K562 (cell line): ENCODE measurements around the gene ZBTB32. TPM values are rescaled to one million over a fixed set of nuclear protein-coding genes. Genes with fewer than 3 reads are reported as not detected.

Experiments used
- ATAC-seq: fragments of 200-7000 bp; cut with Tn5 transposase; 3 replicates; pipeline ENCODE4 v1.9.1; 2020; ENCODE audit warnings: moderate library complexity
- BruUV-seq: library from RNA; stranded (reverse); fragments of 400-500 nt; replicated peaks from 2 replicates; lab custom pipeline; 2021; lab: Mats Ljungman, UMichigan
- CTCF ChIA-PET: fragments of 300-600 bp; formaldehyde crosslinking; extraction: SDS; loops from one replicate; lab custom pipeline; 2021; ENCODE audit warnings: low intra/inter-chr PET ratio; lab: Yijun Ruan, JAX
- POLR2A ChIA-PET: fragments of 300-600, 350-650 bp; sonication (Branson Sonifier 250); formaldehyde crosslinking; extraction: SDS; loops from one replicate; lab custom pipeline; 2021; ENCODE audit warnings: antibody characterized with exemption, inconsistent platforms; lab: Yijun Ruan, JAX
- DNase-seq, 4 experiments: peaks; one replicate each; pipeline versions ENCODE4 v3.0.0 to v3.0.0-alpha.2; 2011 to 2018; ENCODE audit warnings: low spot score in 3 of 4, mixed read lengths in 3 of 4; ENCODE audit errors: extremely low read depth in 1 of 4
- FAIRE-seq: peaks from 2 replicates; lab custom pipeline; 2011; peaks lifted over from hg19 to GRCh38; lab: Jason Lieb, UNC
- H2AFZ ChIP-seq: 2 replicates; pipeline ENCODE4 v1.6.0; 2011; ENCODE audit warnings: low read depth, low read length, control low read depth, inconsistent platforms
- H3K27ac ChIP-seq: fragments of 200-600 bp; 3 replicates; pipeline ENCODE4 v1.8.0; 2011; ENCODE audit warnings: low read depth, mild to moderate bottlenecking, control low read depth, inconsistent platforms, low read length, moderate library complexity, mixed read lengths; ENCODE audit errors: extremely low read depth
- H3K27me3 ChIP-seq, 2 experiments: fragments of 300-600 bp in 1 of 2; 2 replicates in 1 of 2; 3 replicates in 1 of 2; pipeline versions ENCODE4 v1.6.0 to v1.8.0; 2011; ENCODE audit warnings: inconsistent platforms in 2 of 2, low read length in 2 of 2, mild to moderate bottlenecking in 1 of 2, mixed read lengths in 1 of 2, moderate library complexity in 1 of 2; ENCODE audit not compliant: control insufficient read depth in 2 of 2, insufficient read depth in 2 of 2
- H3K36me3 ChIP-seq: fragments of 300-600 bp; 3 replicates; pipeline ENCODE4 v1.8.0; 2011; ENCODE audit warnings: mild to moderate bottlenecking, low read length, inconsistent platforms; ENCODE audit not compliant: control insufficient read depth, insufficient read depth
- H3K4me1 ChIP-seq, 2 experiments: fragments of 200-600 bp in 1 of 2; replicated peaks in 1 of 2; 2 replicates in 1 of 2; 3 replicates in 1 of 2; pipeline versions ENCODE4 v1.5.1 to v1.8.0; 2011; ENCODE audit warnings: inconsistent platforms in 2 of 2, low read length in 2 of 2, mild to moderate bottlenecking in 1 of 2, mixed read lengths in 1 of 2, moderate library complexity in 1 of 2; ENCODE audit not compliant: control insufficient read depth in 2 of 2, insufficient read depth in 2 of 2
- H3K4me2 ChIP-seq: 2 replicates; pipeline ENCODE4 v1.6.1; 2011; ENCODE audit warnings: low read length, control low read depth, inconsistent platforms, mixed read lengths; ENCODE audit not compliant: insufficient read depth
- H3K4me3 ChIP-seq: fragments of 200-600 bp; sonication (generic), shearing (Covaris generic); 2 replicates; pipeline ENCODE4 v1.5.1; 2016; ENCODE audit warnings: control low read depth, inconsistent platforms
- H3K79me2 ChIP-seq: fragments of 200-600 bp; 3 replicates; pipeline ENCODE4 v1.8.0; 2011; ENCODE audit warnings: low read length, inconsistent platforms; ENCODE audit not compliant: control insufficient read depth, insufficient read depth
- H3K9ac ChIP-seq, 2 experiments: 2 replicates each; pipeline versions ENCODE4 v1.6.0 to v1.6.1; 2011; ENCODE audit warnings: low read depth in 2 of 2, low read length in 2 of 2, control low read depth in 1 of 2, inconsistent platforms in 1 of 2, mild to moderate bottlenecking in 1 of 2, mixed read lengths in 1 of 2; ENCODE audit not compliant: insufficient read depth in 1 of 2
- H3K9me1 ChIP-seq: one replicate; pipeline ENCODE4 v1.6.0; 2011; ENCODE audit warnings: inconsistent platforms, mild to moderate bottlenecking, low read length, moderate library complexity; ENCODE audit not compliant: control insufficient read depth, insufficient read depth
- H3K9me3 ChIP-seq: replicated peaks from 2 replicates; pipeline ENCODE4 v1.5.1; 2011; ENCODE audit warnings: low read depth, low read length, inconsistent platforms; ENCODE audit not compliant: control insufficient read depth, insufficient read depth
- H4K20me1 ChIP-seq: replicated peaks from 2 replicates; pipeline ENCODE4 v1.6.1; 2011; ENCODE audit warnings: low read length, inconsistent platforms, mixed read lengths; ENCODE audit not compliant: control insufficient read depth, insufficient read depth
- ASH1L ChIP-seq: fragments of 450-650 bp; IDR thresholded peaks from 2 replicates; pipeline ENCODE4 v1.6.1; 2018; ENCODE audit warnings: borderline replicate concordance, mild to moderate bottlenecking, low read depth; ENCODE audit not compliant: partially characterized antibody
- BRCA1 ChIP-seq, 2 experiments: fragments of 450-650 bp in 1 of 2; sonication (generic) in 1 of 2; formaldehyde crosslinking in 1 of 2; IDR thresholded peaks; 2 replicates each; pipeline versions ENCODE4 v1.5.0 to v1.6.1; 2017 to 2020; ENCODE audit warnings: mild to moderate bottlenecking in 1 of 2, missing genetic modification reagents in 1 of 2
- CTBP1 ChIP-seq: fragments of 450-650 bp; IDR thresholded peaks from 2 replicates; pipeline ENCODE4 v1.6.1; 2016; ENCODE audit warnings: borderline replicate concordance
- CXXC5 ChIP-seq: fragments of 250-450 bp; sonication (Bioruptor Pico); IDR thresholded peaks from 2 replicates; pipeline ENCODE4 v1.8.0; 2022; ENCODE audit warnings: inconsistent platforms, mild to moderate bottlenecking, moderate library complexity
- FOS ChIP-seq: IDR thresholded peaks from 3 replicates; pipeline ENCODE4 v1.6.1; 2011; ENCODE audit not compliant: insufficient read length; ENCODE audit errors: extremely low read depth
- FOXM1 ChIP-seq, 2 experiments: fragments of 450-650 bp in 1 of 2; sonication (generic) in 1 of 2; formaldehyde crosslinking in 1 of 2; IDR thresholded peaks; 2 replicates each; pipeline versions ENCODE4 v1.6.1 to v1.9.0; 2017 to 2022; ENCODE audit warnings: low read depth in 2 of 2, mild to moderate bottlenecking in 2 of 2, missing genetic modification reagents in 1 of 2, moderate library complexity in 1 of 2
- HDAC6 ChIP-seq: IDR thresholded peaks from 2 replicates; pipeline ENCODE4 v1.6.1; 2012; ENCODE audit warnings: low read depth, mild to moderate bottlenecking, control low read depth, inconsistent platforms, low read length, moderate library complexity
- HNRNPLL ChIP-seq: fragments of 200-400 bp; formaldehyde crosslinking; IDR thresholded peaks from 2 replicates; pipeline ENCODE4 v1.6.1; 2017; ENCODE audit warnings: low read length, low read depth, mild to moderate bottlenecking; ENCODE audit not compliant: poor library complexity, severe bottlenecking
- LEF1 ChIP-seq: fragments of 450-650 bp; IDR thresholded peaks from 2 replicates; pipeline ENCODE4 v1.6.1; 2016; ENCODE audit warnings: mild to moderate bottlenecking
- POLR2G ChIP-seq: fragments of 200-400 bp; formaldehyde crosslinking; IDR thresholded peaks from 2 replicates; pipeline ENCODE4 v1.6.1; 2017; ENCODE audit warnings: low read depth, mild to moderate bottlenecking, antibody characterized with exemption, low read length, moderate library complexity
- RBM25 ChIP-seq: fragments of 200-400 bp; formaldehyde crosslinking; IDR thresholded peaks from 2 replicates; pipeline ENCODE4 v1.6.1; 2018; ENCODE audit warnings: low read length, low read depth, moderate library complexity; ENCODE audit not compliant: severe bottlenecking
- ZNF263 ChIP-seq: sonication (generic); formaldehyde crosslinking; IDR thresholded peaks from 2 replicates; pipeline ENCODE4 v1.8.0; 2022; ENCODE audit warnings: mild to moderate bottlenecking, missing genetic modification reagents, borderline replicate concordance
- ZNF436 ChIP-seq: fragments of 250-450, 450-650 bp; sonication (Bioruptor Pico); formaldehyde crosslinking; IDR thresholded peaks from 2 replicates; pipeline ENCODE4 v1.7.0; 2020; ENCODE audit warnings: mild to moderate bottlenecking
- ZNF79 ChIP-seq: fragments of 250-450 bp; sonication (Bioruptor Pico); IDR thresholded peaks from 2 replicates; pipeline ENCODE4 v1.4.0; 2020; ENCODE audit warnings: low read depth, mild to moderate bottlenecking, moderate library complexity
- WGBS: fragments of 100-300 bp; shearing (Covaris generic); methylation state at CpG from one replicate; pipeline ENCODE4 v1.1.6; 2016; ENCODE audit warnings: low coverage, mixed read lengths; ENCODE audit not compliant: insufficient coverage; ENCODE audit errors: missing lambda C conversion rate; 5-methylcytosine and 5-hydroxymethylcytosine counted together
- in situ Hi-C: fragments of 300-500 bp; cut with MboI; formaldehyde crosslinking; loops from 4 replicates; pipeline ENCODE4 v1.15.0; 2018; ENCODE audit warnings: inconsistent platforms, mixed read lengths
- intact Hi-C: fragments of 100-400 bp; cut with micrococcal nuclease; formaldehyde crosslinking; loops from 2 replicates; pipeline ENCODE4 v1.14.2; 2022
- polyA plus RNA-seq, 8 experiments: library from polyadenylated mRNA; depleted of rRNA in 4 of 8; stranded (reverse) in 5 of 8; unstranded in 3 of 8; fragments of >200 nt; fragmentation: Nextera tagmentation in 2 of 8; fragmentation: Illumina TruSeq in 1 of 8; extraction: Ambion mirVana in 2 of 8; extraction: Trizol in 1 of 8; gene quantifications; 2 replicates each; pipeline versions ENCODE4 v1.2.1 to v1.2.3, GENCODE V29; 2011 to 2014; ENCODE audit warnings: inconsistent platforms in 1 of 8, missing spikeins in 1 of 8
- total RNA-seq, 7 experiments: library from RNA; depleted of rRNA in 6 of 7; stranded (reverse); fragments of >200 nt in 6 of 7; fragmentation: Illumina TruSeq in 2 of 7; extraction: Trizol in 2 of 7; gene quantifications; 2 replicates each; pipeline versions ENCODE4 v1.2.1 to v1.2.3, GENCODE V29; 2011 to 2021; ENCODE audit warnings: low replicate concordance in 1 of 7
- TF ChIP-seq, protein P1 (sequence below): fragments of 450-650 bp; formaldehyde crosslinking; IDR thresholded peaks from 2 replicates; pipeline ENCODE4 v1.4.0; 2020; ENCODE audit warnings: mild to moderate bottlenecking
- TF ChIP-seq, protein P2 (sequence below): IDR thresholded peaks from 3 replicates; pipeline ENCODE4 v1.6.1; 2011; ENCODE audit warnings: borderline replicate concordance, mild to moderate bottlenecking, moderate library complexity; ENCODE audit not compliant: insufficient read length; ENCODE audit errors: extremely low read depth

Gene ZBTB32
- total and polyA plus RNA-seq, 9 of the 15 experiments (the other 6 are each of a cell fraction or from before 2014, with no cell fraction given) = 0.20 TPM; not detected in 8

DNA sequence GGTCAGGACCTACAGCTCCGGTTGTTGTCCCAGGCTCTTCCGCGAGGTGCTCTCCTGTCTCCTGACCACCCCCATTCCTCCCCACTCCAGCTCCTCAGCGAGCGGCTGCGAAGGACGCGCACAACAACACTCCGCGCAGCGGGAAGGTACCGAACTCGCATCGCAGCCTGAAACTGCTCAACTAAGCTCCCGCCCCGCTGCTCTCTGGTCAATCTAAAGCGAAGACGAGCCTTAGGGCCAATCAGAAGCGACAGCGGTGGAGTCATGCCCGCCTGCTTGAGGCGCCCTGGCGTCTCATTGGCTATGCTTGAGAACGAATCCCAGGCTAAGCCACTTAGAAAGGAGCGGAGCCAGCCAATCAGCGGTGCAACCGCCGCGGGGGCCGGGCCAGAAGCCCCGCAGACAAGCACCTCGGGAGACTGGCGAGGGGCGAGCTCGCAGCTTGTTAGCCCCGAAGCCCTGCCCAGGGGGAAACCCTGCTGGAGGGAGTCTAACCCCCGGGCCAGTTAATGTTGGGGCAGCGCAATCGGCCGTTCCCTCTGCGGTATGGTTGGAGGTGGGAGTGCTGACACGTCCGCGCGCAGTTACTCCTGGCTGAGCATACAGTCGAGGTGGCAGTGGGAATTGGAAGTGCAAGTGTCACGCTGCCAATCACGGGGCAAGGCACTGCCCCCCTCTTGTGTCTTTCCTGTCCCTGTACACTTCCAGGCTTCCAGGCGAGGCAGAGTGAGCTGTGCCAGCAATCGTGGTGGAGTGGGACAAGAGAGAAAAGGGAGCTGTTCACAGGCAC, 1.9 kb upstream of the ZBTB32 start:
- H3K4me1 ChIP-seq = peaks cover 0 to 21% of the 10 kb centered on the region in 2 experiments; a peak in 3 of 5 replicates
- under 1% methylated on average over 42 of the region's 50 CpGs for WGBS
- H3K9me1 ChIP-seq = no peaks in the 10 kb centered on the region
- H3K9ac ChIP-seq = peak overlapping the region in 1 of 2 experiments; percentile 89; a peak in 2 of 4 replicates
- FAIRE-seq (peak; percentile 97), ATAC-seq (peak; percentile 100), DNase-seq (peak; percentile 97 to 98 (median 98))
- no TSS peak for BruUV-seq
- POLR2A ChIA-PET = interaction anchor here (0.6 to 1.4 kb wide), 8 partner anchors 10 to 199 kb away, joined by 3 to 6 read pairs (median 3); no protein-coding TSS in a partner anchor
- no peak overlapping the region; the same call in 2 of the 3 replicates for H3K27ac ChIP-seq
- in situ Hi-C loops = loop anchor here (5.0 kb wide), 1 partner anchor 230 kb away; no protein-coding TSS in a partner anchor
- H3K9me3 ChIP-seq = no peaks in the 10 kb centered on the region
- intact Hi-C loops = no loop called here
- peak overlapping the region; percentile 83 for H3K4me2 ChIP-seq
- peak overlapping the region; percentile 46 for H3K4me3 ChIP-seq
- no peaks in the 10 kb centered on the region for H3K79me2 ChIP-seq
- peak overlapping the region; percentile 95 for H2AFZ ChIP-seq
- H3K27me3 ChIP-seq = peaks cover 2 to 15% of the 10 kb centered on the region in 2 experiments; a peak in 3 of 5 replicates
- H3K36me3 ChIP-seq = no peaks in the 10 kb centered on the region
- no peaks in the 10 kb centered on the region for H4K20me1 ChIP-seq
- CTCF ChIA-PET = no interaction called here
- TF ChIP-seq CXXC5 (CRISPR knock-in tag) (peak; percentile 53; the same call in 1 of the 2 replicates), HNRNPLL (peak; percentile 54), ASH1L (peak; percentile 99), RBM25 (peak; percentile 97), ZNF263 (CRISPR knock-in tag) (peak; percentile 33; the same call in 1 of the 2 replicates), FOXM1 (IDR thresholded peaks at IDR 0.05; ENCODE audit: low read depth) (0 out of 2 replicates have a peak, but pooled peaks have one; percentile 27), FOXM1 (CRISPR knock-in tag; IDR thresholded peaks at IDR 0.05; ENCODE audit: low read depth) (no peak), ZNF79 (CRISPR knock-in tag) (no peak), LEF1 (peak; percentile 42; the same call in 1 of the 2 replicates), BRCA1 (IDR thresholded peaks at IDR 0.05) (no peak), BRCA1 (CRISPR knock-in tag; IDR thresholded peaks at IDR 0.05) (no peak), FOS (peak; percentile 99), HDAC6 (peak; percentile 98), ZNF436 (CRISPR knock-in tag) (no peak), POLR2G (peak; percentile 71), CTBP1 (peak; percentile 74)
- TF ChIP-seq, protein P1, sequence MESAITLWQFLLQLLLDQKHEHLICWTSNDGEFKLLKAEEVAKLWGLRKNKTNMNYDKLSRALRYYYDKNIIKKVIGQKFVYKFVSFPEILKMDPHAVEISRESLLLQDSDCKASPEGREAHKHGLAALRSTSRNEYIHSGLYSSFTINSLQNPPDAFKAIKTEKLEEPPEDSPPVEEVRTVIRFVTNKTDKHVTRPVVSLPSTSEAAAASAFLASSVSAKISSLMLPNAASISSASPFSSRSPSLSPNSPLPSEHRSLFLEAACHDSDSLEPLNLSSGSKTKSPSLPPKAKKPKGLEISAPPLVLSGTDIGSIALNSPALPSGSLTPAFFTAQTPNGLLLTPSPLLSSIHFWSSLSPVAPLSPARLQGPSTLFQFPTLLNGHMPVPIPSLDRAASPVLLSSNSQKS (CRISPR knock-in tag) = no peak
- TF ChIP-seq, protein P2, sequence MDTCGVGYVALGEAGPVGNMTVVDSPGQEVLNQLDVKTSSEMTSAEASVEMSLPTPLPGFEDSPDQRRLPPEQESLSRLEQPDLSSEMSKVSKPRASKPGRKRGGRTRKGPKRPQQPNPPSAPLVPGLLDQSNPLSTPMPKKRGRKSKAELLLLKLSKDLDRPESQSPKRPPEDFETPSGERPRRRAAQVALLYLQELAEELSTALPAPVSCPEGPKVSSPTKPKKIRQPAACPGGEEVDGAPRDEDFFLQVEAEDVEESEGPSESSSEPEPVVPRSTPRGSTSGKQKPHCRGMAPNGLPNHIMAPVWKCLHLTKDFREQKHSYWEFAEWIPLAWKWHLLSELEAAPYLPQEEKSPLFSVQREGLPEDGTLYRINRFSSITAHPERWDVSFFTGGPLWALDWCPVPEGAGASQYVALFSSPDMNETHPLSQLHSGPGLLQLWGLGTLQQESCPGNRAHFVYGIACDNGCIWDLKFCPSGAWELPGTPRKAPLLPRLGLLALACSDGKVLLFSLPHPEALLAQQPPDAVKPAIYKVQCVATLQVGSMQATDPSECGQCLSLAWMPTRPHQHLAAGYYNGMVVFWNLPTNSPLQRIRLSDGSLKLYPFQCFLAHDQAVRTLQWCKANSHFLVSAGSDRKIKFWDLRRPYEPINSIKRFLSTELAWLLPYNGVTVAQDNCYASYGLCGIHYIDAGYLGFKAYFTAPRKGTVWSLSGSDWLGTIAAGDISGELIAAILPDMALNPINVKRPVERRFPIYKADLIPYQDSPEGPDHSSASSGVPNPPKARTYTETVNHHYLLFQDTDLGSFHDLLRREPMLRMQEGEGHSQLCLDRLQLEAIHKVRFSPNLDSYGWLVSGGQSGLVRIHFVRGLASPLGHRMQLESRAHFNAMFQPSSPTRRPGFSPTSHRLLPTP = peak; percentile 27
